HG02588 (cell line): Measurements from ENCODE around the gene EVX1.

Source experiments
- ATAC-seq: cut with Tn5 transposase; IDR thresholded peaks from one replicate; pipeline ENCODE4 v1.9.1; 2021; ENCODE audit warnings: mild to moderate bottlenecking, moderate library complexity; ENCODE audit not compliant: unreplicated experiment

EVX1 gene

DNA sequence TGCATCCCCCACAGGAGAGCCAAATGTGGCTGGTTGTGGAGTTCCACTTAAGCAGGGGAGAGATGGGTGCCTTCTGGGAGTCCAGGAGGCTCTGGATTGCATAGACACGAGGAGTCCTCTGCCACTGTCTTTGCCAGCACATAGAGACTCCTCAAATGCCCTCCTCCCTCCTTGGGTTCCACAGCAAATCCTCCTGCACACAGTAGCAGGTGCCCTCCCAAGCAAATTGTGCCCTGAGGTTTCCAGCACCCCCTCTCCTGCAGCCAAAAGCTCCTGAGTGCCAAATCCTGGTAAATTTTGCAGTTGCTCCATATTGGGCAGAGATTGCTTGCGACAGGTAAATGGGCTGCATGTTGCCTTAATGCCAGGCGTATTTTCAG is 5.8 kb downstream of the EVX1 start:
- no peak for ATAC-seq

DNA sequence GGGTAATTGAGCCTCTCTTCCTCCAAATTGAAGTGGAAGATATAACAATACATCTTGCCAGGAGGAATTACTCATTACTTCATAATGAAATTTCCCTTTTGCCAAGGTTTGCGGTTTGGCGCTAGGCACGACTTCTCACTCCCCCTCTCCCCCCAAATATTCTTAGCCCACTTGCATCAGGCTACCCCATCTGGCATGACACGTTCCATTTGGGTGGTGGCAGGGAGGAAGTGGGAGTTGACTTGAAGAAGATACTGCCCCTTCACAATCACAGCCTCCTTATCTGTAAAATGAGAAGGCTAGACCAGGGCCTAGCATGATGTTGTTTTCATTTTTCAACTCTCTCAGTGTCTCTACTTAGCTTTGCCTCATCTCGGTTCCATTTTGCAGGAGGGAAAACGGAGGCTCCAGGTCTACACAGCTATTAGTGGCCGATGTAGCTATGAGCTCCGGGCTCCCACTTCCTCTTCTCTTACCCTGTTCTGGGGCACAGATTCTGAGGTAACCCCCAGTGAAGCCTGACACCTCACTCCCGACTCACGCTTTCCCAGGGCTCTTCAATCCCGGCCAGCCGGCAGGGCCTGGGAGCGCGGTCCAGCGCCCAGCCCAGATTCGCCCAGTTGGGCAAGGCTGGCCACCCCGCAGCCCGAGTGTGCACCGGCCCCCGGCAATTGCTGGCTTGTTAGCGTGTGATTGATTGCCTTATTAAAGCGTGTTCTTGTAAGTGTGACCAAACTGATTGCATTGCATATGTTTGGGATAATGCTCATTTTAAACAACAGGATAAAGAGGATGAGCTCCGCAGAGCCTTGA is 6.5 kb downstream of the EVX1 start:
- ATAC-seq: no peak

DNA sequence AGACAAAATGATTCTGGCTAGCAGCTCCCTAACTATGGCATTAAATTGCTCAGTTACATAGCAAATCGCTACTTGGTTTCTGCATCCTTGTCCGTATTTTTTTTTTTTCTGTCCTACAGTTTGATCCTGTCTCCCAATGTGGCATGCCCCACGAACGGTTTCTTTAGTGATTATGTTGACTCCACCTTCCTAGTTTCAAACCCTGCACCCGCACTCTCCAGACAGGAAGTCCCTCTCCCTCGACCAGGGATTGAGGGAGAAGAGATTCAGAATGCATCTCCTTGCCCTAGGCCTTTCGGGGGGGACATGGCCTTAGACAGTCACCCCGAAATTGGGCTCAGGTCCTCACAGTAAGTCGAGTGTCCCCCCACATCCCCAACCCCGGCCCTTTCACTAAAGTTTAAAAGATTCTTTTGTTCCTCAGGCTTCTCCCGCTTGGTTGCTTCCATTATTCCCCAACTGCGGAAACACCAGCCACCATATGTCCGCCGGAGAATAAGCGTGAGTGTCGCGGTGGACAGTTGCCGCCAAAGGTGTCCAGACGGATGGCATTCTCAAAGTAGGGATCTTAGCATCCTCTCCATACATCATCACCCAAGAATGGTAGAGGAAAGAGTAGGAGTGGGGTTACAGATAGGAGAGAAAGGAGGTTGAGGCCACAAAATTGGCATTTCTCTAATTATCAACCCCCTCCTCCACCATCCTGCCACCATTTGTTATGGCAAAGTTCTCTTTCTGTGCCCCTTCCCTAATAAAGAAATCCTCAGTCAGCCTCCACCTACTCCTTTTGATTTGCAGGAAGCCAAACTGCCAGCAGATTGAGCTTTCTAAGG is 7.3 kb downstream of the EVX1 start:
- ATAC-seq: no peak

DNA sequence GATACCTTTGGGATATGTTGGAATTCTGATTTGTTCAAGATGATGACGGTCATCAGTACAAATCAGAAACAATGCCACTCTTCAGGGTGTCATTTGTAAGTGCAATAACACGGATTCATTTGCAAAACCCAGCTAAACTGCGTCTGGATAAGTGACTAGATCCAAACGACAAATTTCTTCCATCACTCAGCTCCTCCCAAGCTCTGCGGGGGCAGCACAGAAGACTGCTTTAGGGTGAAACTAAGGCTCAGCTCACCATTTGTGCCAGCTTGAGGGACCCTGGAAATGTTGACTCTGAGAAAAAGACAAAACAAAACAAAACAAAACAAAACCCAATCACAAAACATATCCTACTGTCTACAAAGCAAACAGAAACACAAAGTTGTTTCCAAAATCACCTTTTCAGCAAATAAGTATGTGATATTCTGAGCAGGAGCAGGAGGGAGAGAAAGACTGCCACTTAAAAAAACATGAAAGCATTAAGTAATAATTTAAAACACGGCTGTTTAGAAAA is 8.0 kb downstream of the EVX1 start:
- no peak for ATAC-seq

DNA sequence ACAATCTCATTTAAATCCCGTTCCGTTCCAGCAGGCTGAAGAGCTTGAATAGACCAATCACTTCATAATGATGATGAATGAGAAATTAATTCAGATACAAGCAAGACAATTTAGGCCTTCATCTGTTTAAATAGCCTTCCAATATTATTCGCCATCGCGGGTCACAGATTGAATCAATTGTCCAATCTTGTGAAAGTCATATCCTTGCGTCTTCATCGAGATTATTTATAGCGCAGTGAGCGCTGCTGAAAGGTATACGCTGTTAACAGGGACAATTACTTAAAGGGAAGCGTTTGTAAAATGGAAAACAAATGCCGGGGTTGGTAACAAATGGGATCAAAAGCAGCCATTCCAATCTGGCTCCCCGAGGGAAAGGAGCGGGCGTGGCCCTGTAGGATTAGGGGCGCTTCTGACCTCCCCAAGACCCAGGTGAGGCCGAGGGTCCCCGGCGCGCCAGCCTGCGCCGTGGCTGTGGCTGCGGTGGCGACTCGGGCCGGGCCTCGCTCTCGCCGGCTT is 8.6 kb downstream of the EVX1 start:
- ATAC-seq: no peak

DNA sequence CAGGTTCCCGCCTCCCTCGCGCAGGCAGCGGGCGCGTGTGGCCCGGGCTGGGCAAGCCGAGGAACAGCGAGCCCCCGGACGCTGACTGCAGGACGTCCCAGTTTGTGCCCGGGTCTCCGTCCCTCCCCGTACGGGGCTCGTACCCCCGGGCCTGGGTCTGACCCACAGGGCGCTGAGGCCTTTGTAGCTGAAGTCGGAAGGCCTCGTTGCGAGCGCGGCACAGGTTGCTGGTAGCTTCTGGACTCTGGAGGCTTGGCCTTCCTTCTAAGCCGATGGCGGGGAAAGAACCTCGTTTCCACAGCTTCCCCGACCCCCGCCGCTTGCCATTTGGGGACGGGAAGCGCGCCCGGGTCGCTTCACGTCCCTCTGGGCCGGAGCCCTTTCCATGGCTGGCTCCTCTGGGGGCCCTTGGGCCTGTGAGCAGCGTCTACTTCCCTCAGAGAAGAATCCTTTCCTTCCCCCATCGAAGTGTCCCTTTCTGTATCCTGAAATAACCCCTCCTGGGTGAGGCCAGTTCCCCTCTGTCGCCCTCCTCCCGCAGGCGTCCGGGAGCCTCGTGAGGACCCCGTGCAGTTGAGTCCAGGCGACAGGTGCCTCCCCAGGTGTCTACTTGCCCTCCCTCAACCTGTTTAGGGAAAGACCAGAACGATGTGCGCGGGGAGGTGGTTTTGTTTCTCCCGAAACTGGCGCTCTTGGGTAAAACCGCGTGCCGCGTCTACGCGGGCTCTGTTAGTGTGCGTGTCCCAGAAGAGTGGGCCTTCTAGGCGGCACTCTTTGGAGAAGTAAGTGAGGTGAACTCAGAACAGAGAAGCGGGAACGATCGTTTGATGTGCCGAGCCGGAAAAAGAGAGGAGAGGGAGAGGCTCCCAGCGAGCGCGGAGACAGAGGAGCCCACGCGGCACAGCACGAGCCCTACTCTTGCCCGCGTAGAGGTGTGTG is 9.3 kb downstream of the EVX1 start:
- no peak for ATAC-seq

DNA sequence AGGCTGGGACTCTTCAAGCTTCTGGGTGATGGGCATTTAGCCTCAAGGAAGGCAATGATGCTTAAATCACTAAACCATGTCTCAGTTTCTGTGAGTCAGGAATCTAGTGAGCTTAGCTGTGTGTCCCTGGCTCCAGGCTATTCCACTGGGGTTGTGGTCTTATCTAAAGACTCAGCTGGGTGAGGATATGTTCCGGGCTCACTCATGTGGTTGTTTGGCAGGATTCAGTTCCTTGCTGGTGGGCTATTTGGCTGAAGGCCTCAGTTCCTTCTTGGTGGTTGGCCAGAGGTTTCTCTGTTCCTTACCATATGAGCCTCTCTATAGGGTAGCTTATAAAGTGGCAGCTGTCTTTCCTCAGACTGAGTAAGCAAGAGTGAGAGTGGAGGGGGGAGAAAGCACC is 12.0 kb downstream of the EVX1 start:
- ATAC-seq: no peak

DNA sequence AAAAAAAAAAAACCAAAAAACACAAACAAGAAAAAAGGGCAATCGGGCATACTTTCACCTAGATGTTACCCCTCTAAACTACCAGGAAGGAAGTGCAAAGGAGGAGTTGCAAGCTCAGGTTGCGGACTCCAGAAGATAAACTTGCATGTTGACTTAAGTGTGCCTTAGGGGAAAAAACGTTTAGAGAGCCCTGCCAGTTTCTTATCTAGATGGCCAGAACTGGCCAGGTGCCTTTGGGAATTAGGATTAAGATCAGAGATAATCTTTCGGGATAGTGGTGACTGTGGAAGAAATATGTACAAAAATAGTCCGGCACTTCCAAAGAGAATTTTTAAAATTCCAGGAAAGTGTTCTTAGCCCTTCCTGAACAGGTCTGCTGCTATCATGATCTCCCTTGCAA is 17.6 kb downstream of the EVX1 start:
- ATAC-seq: no peak

DNA sequence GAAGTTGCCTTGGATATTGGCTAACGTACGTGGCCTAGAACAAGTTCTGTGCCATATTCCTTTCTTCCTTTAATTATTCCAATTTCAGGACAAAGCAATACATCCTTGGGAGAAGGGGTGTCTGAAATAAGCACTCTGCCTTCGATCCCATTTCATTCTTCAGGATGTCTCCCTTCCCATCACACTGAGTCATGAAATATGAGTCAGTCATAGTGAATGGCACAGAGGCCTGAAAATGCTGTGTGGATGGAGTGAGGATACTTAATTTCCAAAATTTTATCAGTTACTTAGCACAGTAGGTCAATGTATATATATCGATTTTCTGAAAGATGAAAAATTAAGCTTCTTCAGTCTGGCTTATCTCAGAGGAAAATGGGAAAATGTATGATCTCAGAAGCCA is 19.5 kb downstream of the EVX1 start:
- ATAC-seq: no peak

DNA sequence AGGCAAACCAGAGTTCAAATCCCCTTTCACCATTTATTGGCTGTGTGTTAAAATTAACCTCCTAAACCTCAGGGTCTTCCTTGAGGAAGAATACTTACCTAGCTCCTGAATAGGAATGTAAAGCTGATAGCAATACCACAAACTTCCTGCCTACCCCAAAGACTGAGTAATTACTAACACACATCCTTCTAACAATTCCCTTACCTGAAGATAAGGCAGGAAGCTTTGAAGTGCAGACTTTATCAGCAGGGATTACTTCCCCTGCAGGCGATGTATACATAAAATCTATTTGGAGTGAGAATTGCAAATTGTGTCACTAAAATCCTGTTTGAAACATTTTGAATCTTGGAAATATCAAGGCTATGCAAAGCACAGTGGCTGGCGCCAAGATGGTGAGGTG is 21.2 kb downstream of the EVX1 start:
- ATAC-seq: no peak

DNA sequence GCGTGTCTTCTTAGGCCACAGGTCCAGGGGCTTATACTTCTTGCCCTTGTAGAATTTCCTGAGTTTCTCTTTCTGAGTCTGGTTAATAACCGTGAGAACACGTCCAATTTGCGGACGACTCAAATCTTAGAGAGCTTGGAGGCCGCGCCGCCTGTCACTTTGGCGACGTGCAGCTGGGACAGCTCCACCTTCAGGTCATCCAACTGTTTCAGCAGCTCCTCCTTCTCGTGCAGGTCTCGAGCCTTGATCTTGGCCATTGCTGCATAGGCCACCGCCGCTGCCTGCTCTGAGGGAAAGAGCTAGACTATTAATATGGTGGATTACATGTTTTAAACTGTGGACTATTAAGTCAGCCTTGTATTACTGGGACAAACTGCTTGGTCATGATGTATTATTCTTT is 26.9 kb downstream of the EVX1 start:
- ATAC-seq: no peak

DNA sequence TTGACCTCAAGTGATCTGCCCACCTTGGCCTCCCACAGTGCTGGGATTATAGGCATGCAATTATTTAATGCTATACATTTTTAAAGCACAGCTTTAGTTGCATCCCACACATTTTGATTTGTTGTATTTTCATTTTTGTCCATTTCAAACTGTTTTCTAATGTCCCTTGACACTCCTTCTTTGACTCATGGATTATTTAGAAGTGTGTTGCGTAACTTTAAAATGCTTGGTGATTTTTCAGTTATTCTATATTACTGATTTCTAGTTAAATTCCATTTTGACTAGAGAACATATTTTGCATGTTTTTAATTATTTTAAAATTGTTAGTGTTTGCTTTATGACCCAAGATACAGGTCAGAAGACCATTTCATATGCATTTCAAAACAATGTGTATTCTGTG is 28.8 kb downstream of the EVX1 start:
- ATAC-seq: no peak

DNA sequence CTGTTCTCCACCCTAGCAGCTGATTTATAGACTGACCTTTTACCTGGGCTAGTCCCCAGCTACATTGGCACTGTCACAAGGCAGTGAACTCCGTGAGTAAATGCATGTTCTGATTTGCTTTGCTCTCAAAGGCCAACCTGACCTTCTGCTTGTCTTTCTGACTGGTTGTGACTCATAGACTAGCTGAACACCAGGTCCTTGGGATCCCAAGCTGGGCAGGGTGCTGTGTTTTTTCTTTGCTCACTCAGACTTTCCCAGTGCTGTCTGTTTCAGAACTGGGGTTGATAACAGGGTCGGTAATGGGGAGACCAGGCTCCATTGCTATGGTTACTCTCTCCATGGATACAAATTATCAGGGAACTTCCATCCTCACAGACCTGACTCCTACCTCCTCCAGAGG is 35.0 kb downstream of the EVX1 start:
- ATAC-seq: no peak

DNA sequence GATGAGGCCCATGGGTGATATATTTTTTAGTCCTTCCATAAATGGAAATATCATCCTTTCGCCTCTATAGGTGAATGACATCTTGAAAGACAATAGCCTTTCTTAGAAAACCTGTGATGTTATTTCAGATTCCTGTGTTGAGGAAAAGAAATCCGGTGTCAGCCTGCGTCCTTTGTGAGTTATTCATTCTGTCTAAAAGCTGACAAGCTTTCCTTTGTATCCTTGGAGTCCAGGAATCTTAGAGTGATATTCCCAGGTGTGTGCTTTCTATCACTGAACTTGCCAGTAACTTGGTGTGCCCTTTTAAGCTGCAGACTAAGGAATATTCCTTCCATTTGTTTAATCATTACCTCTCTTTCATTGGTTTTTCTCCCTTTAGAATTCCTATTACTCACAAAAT is 41.0 kb downstream of the EVX1 start:
- no peak for ATAC-seq

DNA sequence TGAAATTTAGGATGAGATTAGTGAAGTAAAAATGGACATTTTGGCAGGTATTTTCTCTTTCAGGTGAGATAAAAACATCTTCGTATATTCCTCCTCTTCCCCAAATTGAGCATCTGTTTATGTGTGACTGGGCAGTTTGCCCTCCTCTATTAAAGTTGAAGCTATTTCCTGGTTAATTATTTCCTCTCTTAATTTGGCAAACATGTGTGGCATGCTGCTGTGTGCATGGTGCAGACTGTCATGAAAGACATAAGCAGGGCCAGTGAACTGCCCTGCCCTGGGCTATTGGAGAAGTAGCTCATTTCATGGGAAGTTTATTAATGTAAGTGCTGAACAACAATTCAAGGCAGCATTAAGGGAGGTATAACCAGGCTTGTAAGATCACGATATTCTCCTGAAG is 52.6 kb downstream of the EVX1 start:
- ATAC-seq: no peak

DNA sequence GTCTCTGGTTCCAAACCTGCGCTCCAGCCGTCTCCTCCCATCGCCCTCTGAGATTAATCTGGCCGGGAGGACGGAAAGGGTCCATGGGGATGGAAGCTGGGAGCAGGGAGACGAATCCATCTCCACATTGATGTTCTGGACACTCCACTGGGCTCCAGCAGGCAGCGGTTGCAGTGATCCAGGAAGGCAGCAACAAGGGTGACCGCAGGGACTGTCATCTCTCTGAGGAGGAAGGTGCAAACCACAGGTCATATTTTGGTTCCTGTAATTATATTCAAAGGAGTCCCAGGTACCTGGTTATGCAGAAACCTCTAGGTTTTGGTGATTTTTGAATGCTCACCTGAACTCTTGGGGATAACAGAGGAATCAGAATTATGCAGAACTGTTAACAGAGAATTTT is 54.8 kb downstream of the EVX1 start:
- no peak for ATAC-seq
